Heart left ventricle (tissue), 16 donors: ENCODE measurements around the gene MRPL12. TPM values are rescaled to one million over a fixed set of nuclear protein-coding genes. Genes with fewer than 3 reads are reported as not detected.
A peak's percentile ranks its signal among the peaks of the same experiment; 100 is the strongest.
"Not testable (repeated sequence)": the region's sequence is repeated elsewhere in the genome, so short reads cannot be mapped to it uniquely, and the experiment has no call there.

Experiments used
- ATAC-seq, 4 donors: fragments of 200-7000 bp; cut with Tn5 transposase; one replicate each; pipeline ENCODE4 v1.9.1; 2020 to 2022; ENCODE audit warnings: moderate library complexity in 4 of 4, mild to moderate bottlenecking in 3 of 4, moderate number of reproducible peaks in 1 of 4
- DNase-seq, 5 donors: peaks; one replicate each; pipeline ENCODE4 v3.0.0-alpha.2; 2020
- H3K27ac ChIP-seq, 12 donors: fragments of 200-600 bp; sonication (generic) in 4 of 12; one replicate each; pipeline versions ENCODE4 v1.5.0 to v1.8.0; 2016 to 2022; ENCODE audit warnings: mild to moderate bottlenecking in 2 of 12
- H3K27me3 ChIP-seq, 9 donors: fragments of 200-600 bp; sonication (generic) in 2 of 9; one replicate each; pipeline versions ENCODE4 v1.5.1 to v1.8.0; 2016 to 2022; ENCODE audit warnings: mild to moderate bottlenecking in 3 of 9
- H3K36me3 ChIP-seq, 9 donors: fragments of 200-600 bp; sonication (generic) in 2 of 9; one replicate each; pipeline versions ENCODE4 v1.5.0 to v1.8.0; 2018 to 2022; ENCODE audit warnings: mild to moderate bottlenecking in 2 of 9
- H3K4me1 ChIP-seq, 12 donors: fragments of 200-600 bp; sonication (generic) in 4 of 12; one replicate each; pipeline versions ENCODE4 v1.5.0 to v1.8.0; 2016 to 2022; ENCODE audit warnings: mild to moderate bottlenecking in 3 of 12
- H3K4me3 ChIP-seq, 12 donors: fragments of 200-600 bp; sonication (generic) in 4 of 12; one replicate each; pipeline versions ENCODE4 v1.5.0 to v1.8.0; 2017 to 2022; ENCODE audit warnings: mild to moderate bottlenecking in 9 of 12, moderate library complexity in 4 of 12
- H3K9me3 ChIP-seq, 12 donors: fragments of 200-600 bp; sonication (generic) in 4 of 12; one replicate each; pipeline versions ENCODE4 v1.5.0 to v1.8.0; 2016 to 2022; ENCODE audit warnings: mild to moderate bottlenecking in 1 of 12
- POLR2A ChIP-seq, 2 donors: fragments of 450-650 bp; IDR thresholded peaks; one replicate each; pipeline ENCODE4 v1.6.1; 2017; ENCODE audit warnings: antibody characterized with exemption in 2 of 2, mild to moderate bottlenecking in 2 of 2, moderate library complexity in 2 of 2
- WGBS, 4 donors: extraction: QIAGEN DNeasy Blood & Tissue Kit in 2 of 4; methylation state at CpG; one replicate each; pipeline versions ENCODE4 v1.1.5 to v1.1.7; 2013 to 2018; 5-methylcytosine and 5-hydroxymethylcytosine counted together
- intact Hi-C, 10 donors: fragments of 100-400 bp; cut with DNase I; formaldehyde crosslinking; loops; one replicate each; pipeline versions ENCODE4 v1.11.1 to v1.14.2; 2022
- polyA plus RNA-seq, 2 donors: library from polyadenylated mRNA; stranded (reverse); fragments of 200-250 nt; gene quantifications; one replicate each; pipeline ENCODE4 v1.2.3, GENCODE V29; 2013
- total RNA-seq, 9 donors: library from RNA; depleted of rRNA in 2 of 9; stranded (reverse); fragments of >200 nt in 2 of 9; fragmentation: NEBNext Ultra II Directional in 3 of 9; extraction: Animal tissue kit (Norgen Biotek cat#: 25700) in 3 of 9; gene quantifications; one replicate each; pipeline versions ENCODE4 v1.1.0 to v1.2.4, GENCODE V29; 2016 to 2023
- TF ChIP-seq, protein P1 (sequence below), 12 donors: fragments of 200-600 bp; sonication (generic) in 4 of 12; IDR thresholded peaks; one replicate each; pipeline versions ENCODE4 v1.5.0 to v1.8.0; 2018 to 2022; ENCODE audit warnings: antibody characterized with exemption in 12 of 12, mild to moderate bottlenecking in 5 of 12
- donor health status: ischemic (EF 13 %, LVEDD 7.1; RV severe dilation, severe dysfunction).
- donor health status: healthy with polysubstance abuse.
- donor health status: DM: no; HTN: yes; CAD: no.
- donor health status: DM: no; HTN: no; CAD: no.
- donor health status: ischemic (EF 25% LVEDD 6.9; RV normal size, moderate dysfunction).
- donor health status: ischemic (EF 25% LVEDD 5.7; RV mildly dilated, moderate dysfunction).
- donor health status: healthy.
- donor health status: DM: yes; HTN: yes; CAD: no.
- donor health status: ischemic (EF 35%, LVEDD 5.7; RV mildly dilated, moderate dysfunction).
- donor health status: nonischemic (EF 11% LVEDD 7.7; RV severe dilation, severe dysfunction).
- donor health status: DM: yes; HTN: yes; CAD: no.
- donor health status: PGD.
- donor health status: ischemic (EF 29% LVEDD 5.4; RV normal size, mild dysfunction).
- donor health status: nonischemic (EF 23%, LVEDD 6.1; RV moderate dilation, normal function).

Gene MRPL12
- total and polyA plus RNA-seq, 11 donors = 98.8 to 525 (median 133) TPM

- ATAC-seq = no peak
- WGBS, 4 donors = 84 to 88% (median 87%) methylated on average over 22 to 31 of the region's 31 CpGs
- H3K27me3 ChIP-seq = peaks cover 0 to 14% (median 0%) of the 10 kb centered on the region in 9 donors
Observed at GRCh38 chr17:81737947-81738800, 35.0 kb downstream of the MRPL12 start.

DNA sequence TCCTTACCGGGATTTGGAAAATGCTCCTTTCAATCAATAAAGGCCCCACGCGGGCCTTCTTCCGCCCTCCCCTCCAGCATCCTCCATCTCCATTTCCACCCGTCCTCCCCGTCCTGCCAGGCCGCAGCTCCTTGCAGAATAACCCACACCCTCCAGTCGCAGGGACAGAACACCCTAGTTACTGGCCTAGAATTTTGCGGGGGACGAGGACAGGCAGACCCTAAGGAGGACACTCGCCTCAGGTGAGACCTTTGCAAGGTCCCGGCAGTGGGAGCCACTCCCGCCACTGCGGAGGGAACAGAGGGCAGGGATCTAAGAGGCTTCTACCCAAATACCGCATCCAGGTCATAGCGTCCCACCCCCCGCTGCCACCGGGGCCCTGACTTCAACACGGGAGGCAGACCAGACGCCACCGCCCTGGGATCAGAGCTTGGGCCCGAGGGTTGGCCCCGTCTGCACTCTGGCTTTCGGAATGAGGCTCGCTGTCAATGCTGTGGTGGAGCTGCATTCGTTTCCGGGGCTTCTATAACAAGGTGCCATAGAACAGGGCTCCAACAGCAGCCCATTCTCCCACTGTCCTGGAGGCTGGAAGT is 35.7 kb downstream of the MRPL12 start:
- peaks cover 0 to 12% (median 0%) of the 10 kb centered on the region in 9 donors for H3K27me3 ChIP-seq

More at GRCh38 chr17:81737947-81738800, 35.0 kb downstream of the MRPL12 start:
- DNase-seq = no peak
- Histone ChIP-seq H3K4me1 (peaks cover 0 to 19% (median 3%) of the 10 kb centered on the region in 12 donors), H3K9me3 (no peaks in the 10 kb centered on the region), H3K36me3 (no peaks in the 10 kb centered on the region), H3K4me3 (no peak overlapping the region), H3K27ac (no peak overlapping the region)
- TF ChIP-seq POLR2A (IDR thresholded peaks at IDR 0.05) = no peak
- TF ChIP-seq, protein P1, sequence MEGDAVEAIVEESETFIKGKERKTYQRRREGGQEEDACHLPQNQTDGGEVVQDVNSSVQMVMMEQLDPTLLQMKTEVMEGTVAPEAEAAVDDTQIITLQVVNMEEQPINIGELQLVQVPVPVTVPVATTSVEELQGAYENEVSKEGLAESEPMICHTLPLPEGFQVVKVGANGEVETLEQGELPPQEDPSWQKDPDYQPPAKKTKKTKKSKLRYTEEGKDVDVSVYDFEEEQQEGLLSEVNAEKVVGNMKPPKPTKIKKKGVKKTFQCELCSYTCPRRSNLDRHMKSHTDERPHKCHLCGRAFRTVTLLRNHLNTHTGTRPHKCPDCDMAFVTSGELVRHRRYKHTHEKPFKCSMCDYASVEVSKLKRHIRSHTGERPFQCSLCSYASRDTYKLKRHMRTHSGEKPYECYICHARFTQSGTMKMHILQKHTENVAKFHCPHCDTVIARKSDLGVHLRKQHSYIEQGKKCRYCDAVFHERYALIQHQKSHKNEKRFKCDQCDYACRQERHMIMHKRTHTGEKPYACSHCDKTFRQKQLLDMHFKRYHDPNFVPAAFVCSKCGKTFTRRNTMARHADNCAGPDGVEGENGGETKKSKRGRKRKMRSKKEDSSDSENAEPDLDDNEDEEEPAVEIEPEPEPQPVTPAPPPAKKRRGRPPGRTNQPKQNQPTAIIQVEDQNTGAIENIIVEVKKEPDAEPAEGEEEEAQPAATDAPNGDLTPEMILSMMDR (IDR thresholded peaks at IDR 0.05) = no peak
- intact Hi-C loops = no loop called here

GRCh38 chr17:81739593-81739992 is 36.4 kb downstream of the MRPL12 start:
- H3K4me3 ChIP-seq, H3K9me3 ChIP-seq, H3K27ac ChIP-seq, ATAC-seq, H3K4me1 ChIP-seq, H3K36me3 ChIP-seq, DNase-seq, intact Hi-C loops: not testable (repeated sequence)
- peaks cover 0 to 12% (median 0%) of the 10 kb centered on the region in 9 donors for H3K27me3 ChIP-seq
- 92 to 96% (median 94%) methylated on average over 8 of the region's 8 CpGs for WGBS, 4 donors

More for the DNA sequence above, 35.7 kb downstream of the MRPL12 start:
- H3K4me1 ChIP-seq = peaks cover 0 to 13% (median 2%) of the 10 kb centered on the region in 12 donors
- TF ChIP-seq POLR2A (IDR thresholded peaks at IDR 0.05) = no peak
- TF ChIP-seq, protein P1 (IDR thresholded peaks at IDR 0.05) = no peak
- H3K36me3 ChIP-seq = no peaks in the 10 kb centered on the region
- no peak overlapping the region for H3K4me3 ChIP-seq
- DNase-seq = no peak
- H3K27ac ChIP-seq = no peak overlapping the region
- 85 to 91% (median 86%) methylated on average over 20 to 27 of the region's 27 CpGs for WGBS, 4 donors
- intact Hi-C loops = no loop called here
- H3K9me3 ChIP-seq = no peaks in the 10 kb centered on the region
- no peak for ATAC-seq

DNA sequence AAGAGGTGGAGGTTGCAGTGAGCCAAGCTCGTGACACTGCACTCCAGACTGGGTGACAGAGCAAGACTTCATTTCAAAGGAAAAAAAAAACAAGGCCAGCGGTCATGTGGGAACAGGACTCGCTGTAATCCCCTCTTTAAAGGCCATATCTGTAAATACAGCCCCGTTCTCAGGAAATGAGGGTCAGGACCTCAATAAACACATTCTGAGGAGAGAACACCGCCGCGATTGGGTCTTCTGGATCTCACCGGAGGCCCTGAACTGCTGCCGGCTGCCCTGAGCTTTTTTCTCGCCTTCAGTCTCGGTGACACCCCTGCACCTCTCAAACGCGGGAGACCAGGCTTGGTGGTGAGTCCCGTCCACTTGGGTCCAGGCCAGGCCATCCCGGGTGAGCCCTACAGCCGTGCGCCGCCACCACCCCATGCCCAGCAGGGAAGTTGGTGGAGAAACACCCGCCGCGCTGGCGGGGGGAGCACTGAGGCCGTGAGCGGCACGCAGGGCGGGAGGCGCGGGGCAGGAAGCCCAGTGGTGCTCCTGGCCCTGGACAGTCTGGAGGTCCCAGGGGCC is 37.3 kb downstream of the MRPL12 start:
- 38 to 53% (median 46%) methylated on average over 28 of the region's 28 CpGs for WGBS, 4 donors
- peaks cover 0 to 12% (median 0%) of the 10 kb centered on the region in 9 donors for H3K27me3 ChIP-seq
- peaks cover 0 to 7% (median under 1%) of the 10 kb centered on the region in 12 donors for H3K4me1 ChIP-seq
- TF ChIP-seq, protein P1 (IDR thresholded peaks at IDR 0.05) = no peak
- TF ChIP-seq POLR2A (IDR thresholded peaks at IDR 0.05) = no peak
- H3K9me3 ChIP-seq = no peaks in the 10 kb centered on the region
- H3K27ac ChIP-seq = no peak overlapping the region
- peak overlapping the region in 1 of 12 donors; percentile 4 for H3K4me3 ChIP-seq
- DNase-seq = no peak
- ATAC-seq = peak in 3 of 4 donors; percentile 24 to 39 (median 27)
- no peaks in the 10 kb centered on the region for H3K36me3 ChIP-seq
- intact Hi-C loops = no loop called here
